ENCODE results near the gene NFX1.
"Not testable (repeated sequence)": the region's sequence is repeated elsewhere in the genome, so short reads cannot be mapped to it uniquely, and the experiment has no call there.

NFX1 gene

GRCh38 chr9:33354651-33355211, 64.4 kb downstream of the NFX1 start:
- H3K27ac ChIP-seq, result no peak overlapping the region
- TF ChIP-seq CTCF (conservative IDR thresholded peaks at IDR 0.05), result no peak

DNA sequence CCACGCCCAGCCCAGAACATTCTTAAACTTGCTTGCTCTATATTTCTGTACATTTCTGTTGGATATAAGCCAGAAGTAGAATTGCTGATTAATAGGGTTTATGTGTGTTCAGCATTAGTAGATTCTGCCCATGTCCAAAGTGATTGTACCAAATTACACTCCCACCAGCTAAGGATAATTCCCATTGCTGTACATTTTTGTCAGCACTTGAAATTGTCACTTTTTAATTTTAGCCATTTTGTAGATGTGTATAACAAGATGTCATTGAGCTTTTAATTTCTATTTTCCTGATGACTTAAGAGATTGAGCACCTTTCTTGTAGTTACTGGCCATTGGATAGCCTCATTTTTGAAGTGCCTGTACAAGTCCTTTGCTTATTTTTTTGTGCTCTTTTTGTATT, 65.6 kb downstream of the NFX1 start:
- TF ChIP-seq CTCF (conservative IDR thresholded peaks at IDR 0.05), result no peak
- no peak overlapping the region for H3K27ac ChIP-seq

DNA sequence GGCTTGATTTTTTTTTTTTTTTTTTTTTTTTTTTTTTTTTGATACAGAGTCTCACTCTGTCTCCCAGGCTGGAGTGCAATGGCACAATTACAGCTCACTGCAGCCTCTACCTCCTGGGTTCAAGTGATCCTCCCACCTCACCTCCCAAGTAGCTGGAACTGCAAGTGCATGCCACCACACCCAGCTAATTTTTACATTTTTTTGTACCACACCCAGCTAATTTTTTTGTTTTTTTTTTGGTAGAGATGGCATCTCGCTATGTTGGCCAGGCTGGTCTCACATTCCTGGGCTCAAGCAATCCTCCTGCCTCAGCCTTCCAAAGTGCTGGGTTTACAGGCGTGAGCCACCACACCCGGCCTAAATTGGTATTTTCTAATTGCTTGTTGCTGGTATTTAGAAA, 68.3 kb downstream of the NFX1 start:
- H3K27ac ChIP-seq, result not testable (repeated sequence)

- H3K27ac ChIP-seq, result no peak overlapping the region
- TF ChIP-seq CTCF (conservative IDR thresholded peaks at IDR 0.05), result no peak
Measured at GRCh38 chr9:33364127-33364526, 73.8 kb downstream of the NFX1 start.

GRCh38 chr9:33364814-33365213, 74.5 kb downstream of the NFX1 start:
- not testable (repeated sequence) for H3K27ac ChIP-seq

GRCh38 chr9:33366979-33367480, 76.7 kb downstream of the NFX1 start:
- no peak for TF ChIP-seq CTCF (conservative IDR thresholded peaks at IDR 0.05)
- H3K27ac ChIP-seq, result no peak overlapping the region

DNA sequence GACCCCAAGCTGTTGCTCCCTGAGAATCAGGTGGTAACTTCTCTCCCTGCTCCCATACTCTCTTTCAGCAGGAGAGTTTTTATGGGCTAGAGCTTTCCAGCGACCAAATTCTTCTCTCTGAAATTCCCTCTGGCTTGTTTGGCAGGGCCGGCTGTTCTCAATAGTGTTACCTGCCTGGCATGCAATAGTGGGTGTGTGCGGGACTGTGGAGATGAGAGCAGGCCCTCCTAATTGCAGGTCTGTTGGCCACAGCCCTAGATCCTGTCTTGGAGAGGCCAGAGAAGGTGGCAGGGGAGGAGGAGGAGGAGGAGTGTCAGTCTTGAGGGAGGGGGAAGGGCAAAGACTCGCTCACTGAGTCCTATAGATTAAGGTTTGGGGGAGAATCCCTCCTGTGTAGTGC, 82.6 kb downstream of the NFX1 start:
- no peak for TF ChIP-seq CTCF (conservative IDR thresholded peaks at IDR 0.05)

GRCh38 chr9:33374190-33374589, 83.9 kb downstream of the NFX1 start:
- TF ChIP-seq CTCF (conservative IDR thresholded peaks at IDR 0.05), result no peak
- peak overlapping the region; percentile 39 for H3K27ac ChIP-seq

More for the DNA sequence above, 82.6 kb downstream of the NFX1 start:
- H3K27ac ChIP-seq, result no peak overlapping the region; the same call in 1 of the 2 replicates
